ENCODE measurements around the gene MS4A14.
A peak's percentile ranks its signal among the peaks of the same experiment; 100 is the strongest.

Gene MS4A14

DNA sequence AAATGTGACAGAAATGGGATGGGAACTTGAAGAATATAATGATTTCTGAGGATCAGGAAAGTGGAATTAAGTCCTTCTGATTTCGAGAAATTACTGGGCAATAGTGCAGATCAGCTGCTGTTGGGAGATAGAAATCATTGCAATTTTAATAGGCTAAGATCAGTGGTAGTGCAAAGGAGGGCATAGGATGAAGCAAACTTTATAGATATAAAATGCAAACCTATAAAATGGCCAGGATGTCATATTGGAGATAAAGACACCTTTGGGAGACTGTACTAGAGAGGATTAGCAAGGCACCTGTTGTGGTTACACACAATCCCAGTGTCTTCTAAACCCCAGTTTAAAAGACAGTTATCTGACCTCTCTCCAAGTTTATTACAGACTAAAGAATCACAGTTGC lies 24.4 kb upstream of the MS4A14 start:
- Mint-ChIP-seq H3K27me3 (no peaks in the 10 kb centered on the region), H3K4me1 (peaks cover 72% of the 10 kb centered on the region), H3K4me3 (no peak overlapping the region), H3K27ac (peak overlapping the region; percentile 28), H3K9me3 (peaks cover 4% of the 10 kb centered on the region), H3K36me3 (peaks cover 6% of the 10 kb centered on the region)
- ATAC-seq, result no peak

- peak overlapping the region; percentile 26 for H3K27ac Mint-ChIP-seq
- H3K36me3 Mint-ChIP-seq, result peaks cover 6% of the 10 kb centered on the region
- peaks cover 72% of the 10 kb centered on the region for H3K4me1 Mint-ChIP-seq
- H3K27me3 Mint-ChIP-seq, result no peaks in the 10 kb centered on the region
- no peak for ATAC-seq
- H3K9me3 Mint-ChIP-seq, result peaks cover 7% of the 10 kb centered on the region
- H3K4me3 Mint-ChIP-seq, result no peak overlapping the region
Measured at GRCh38 chr11:60372767-60373166, 23.5 kb upstream of the MS4A14 start.

DNA sequence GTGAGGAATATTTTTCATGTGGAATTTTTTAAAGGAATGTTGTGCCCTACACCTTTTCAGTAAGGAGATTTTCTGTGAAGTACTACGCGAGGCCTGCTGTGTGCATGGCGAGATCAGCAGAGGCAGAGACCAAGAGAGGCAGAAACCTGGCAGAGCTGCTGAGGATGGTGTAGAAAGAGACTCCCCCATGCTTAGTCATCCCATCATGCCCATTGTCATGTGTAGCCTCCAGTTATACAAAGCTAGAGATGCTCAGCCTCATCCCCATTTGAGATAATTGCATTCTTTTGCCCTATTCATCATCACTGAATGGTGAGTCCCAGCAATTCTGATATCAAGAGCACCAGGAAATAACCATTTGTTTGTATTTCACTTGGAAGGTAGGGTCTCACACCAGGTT lies 20.9 kb upstream of the MS4A14 start:
- Mint-ChIP-seq H3K4me1 (peaks cover 78% of the 10 kb centered on the region), H3K4me3 (no peak overlapping the region), H3K36me3 (peaks cover 5% of the 10 kb centered on the region), H3K27me3 (no peaks in the 10 kb centered on the region), H3K27ac (peak overlapping the region; percentile 91), H3K9me3 (peaks cover 5% of the 10 kb centered on the region)
- ATAC-seq, result no peak

DNA sequence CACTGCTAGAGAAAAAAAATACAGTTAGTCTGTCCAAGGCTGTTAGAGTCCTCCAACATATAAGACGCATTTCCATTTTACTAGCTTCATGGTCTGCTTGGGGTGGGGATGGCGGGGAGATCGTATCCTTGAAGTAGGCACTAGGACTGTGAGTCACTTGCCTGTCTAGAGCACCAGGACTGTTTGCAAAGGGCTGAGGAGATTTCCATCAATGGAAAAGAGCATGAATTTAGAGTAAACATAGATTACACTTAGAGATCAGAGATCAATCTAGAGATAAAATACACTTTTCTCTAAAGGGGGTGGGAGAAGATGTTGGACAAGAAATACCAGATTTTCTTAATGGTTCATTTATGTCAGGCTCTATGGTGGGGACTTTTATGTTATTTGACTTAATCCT lies 19.7 kb upstream of the MS4A14 start:
- Mint-ChIP-seq H3K36me3 (peaks cover 5% of the 10 kb centered on the region), H3K9me3 (peaks cover 5% of the 10 kb centered on the region), H3K27me3 (no peaks in the 10 kb centered on the region), H3K4me1 (peaks cover 72% of the 10 kb centered on the region), H3K27ac (peak overlapping the region; percentile 91), H3K4me3 (no peak overlapping the region)
- no peak for ATAC-seq

GRCh38 chr11:60377401-60378136 lies 18.7 kb upstream of the MS4A14 start:
- Mint-ChIP-seq H3K36me3 (peaks cover 5% of the 10 kb centered on the region), H3K4me1 (peaks cover 73% of the 10 kb centered on the region), H3K27ac (peak overlapping the region; percentile 91), H3K9me3 (peaks cover 5% of the 10 kb centered on the region), H3K27me3 (no peaks in the 10 kb centered on the region), H3K4me3 (peak overlapping the region; percentile 82)
- ATAC-seq, result peak; percentile 87

- Mint-ChIP-seq H3K36me3 (peaks cover 5% of the 10 kb centered on the region), H3K9me3 (peaks cover 5% of the 10 kb centered on the region), H3K4me3 (peak within 1 kb of the TSS; percentile 82), H3K27me3 (no peaks in the 10 kb centered on the region), H3K4me1 (peaks cover 67% of the 10 kb centered on the region), H3K27ac (peak within 1 kb of the TSS; percentile 91)
- peak; percentile 97 for ATAC-seq
Measured at GRCh38 chr11:60378354-60378753, 17.9 kb upstream of the MS4A14 start, which contains the start of gene MS4A7. MS4A7 (plus strand) TSS chr11:60378532; CDS start chr11:60383142, 4,610 bp downstream.

DNA sequence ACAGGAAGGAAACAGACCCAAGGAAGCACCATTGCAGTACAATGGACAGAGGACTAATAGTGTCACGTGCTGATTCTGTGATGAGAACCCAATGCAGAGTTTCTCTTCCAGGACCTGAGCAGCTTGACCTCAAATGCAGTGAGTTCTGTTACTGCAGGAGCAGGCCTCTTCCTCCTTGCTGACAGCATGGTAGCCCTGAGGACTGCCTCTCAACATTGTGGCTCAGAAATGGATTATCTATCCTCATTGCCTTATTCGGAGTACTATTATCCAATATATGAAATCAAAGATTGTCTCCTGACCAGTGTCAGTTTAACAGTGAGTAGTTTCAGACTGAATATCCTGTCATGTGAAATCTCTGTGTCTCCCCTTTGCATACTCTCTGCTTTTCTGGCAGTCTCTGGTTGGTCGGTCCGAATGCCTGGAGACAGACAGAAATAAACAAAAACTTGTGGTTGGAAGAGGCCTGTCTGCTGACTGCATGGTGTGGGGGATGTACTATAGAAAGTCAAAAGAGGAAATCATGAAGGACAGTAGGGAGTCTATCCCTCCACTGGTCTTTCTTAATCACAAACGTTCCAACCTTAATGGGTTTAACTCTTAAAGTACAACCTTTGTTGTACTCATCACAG lies 6.9 kb upstream of the MS4A14 start:
- peak; percentile 98 for ATAC-seq

DNA sequence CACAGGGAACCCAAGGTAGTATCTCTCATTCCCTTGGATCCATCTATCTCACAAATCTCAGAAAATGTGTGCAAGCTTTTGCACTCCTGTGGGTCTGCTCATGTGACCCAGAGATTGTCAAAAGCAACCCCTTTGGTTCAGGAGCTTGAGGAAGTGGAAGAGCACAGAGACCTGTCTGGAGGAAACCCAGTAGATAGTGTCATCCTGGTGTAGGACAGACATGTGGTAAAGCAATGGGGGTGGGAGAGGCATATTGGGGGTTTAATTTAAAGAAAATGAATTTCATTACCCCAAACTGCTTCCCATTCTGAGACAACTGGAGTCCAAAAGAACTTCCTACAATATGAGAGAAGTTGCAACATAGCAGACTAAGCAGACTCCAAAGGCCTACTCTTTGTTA lies 5.8 kb upstream of the MS4A14 start:
- peaks cover 4% of the 10 kb centered on the region for H3K9me3 Mint-ChIP-seq
- peaks cover 8% of the 10 kb centered on the region for H3K36me3 Mint-ChIP-seq
- H3K27me3 Mint-ChIP-seq, result no peaks in the 10 kb centered on the region
- peak overlapping the region; percentile 54 for H3K27ac Mint-ChIP-seq
- ATAC-seq, result no peak
- H3K4me1 Mint-ChIP-seq, result peaks cover 38% of the 10 kb centered on the region
- no peak overlapping the region for H3K4me3 Mint-ChIP-seq

More for the DNA sequence above, 6.9 kb upstream of the MS4A14 start:
- H3K4me1 Mint-ChIP-seq, result peaks cover 38% of the 10 kb centered on the region
- peaks cover 4% of the 10 kb centered on the region for H3K9me3 Mint-ChIP-seq
- H3K4me3 Mint-ChIP-seq, result peak overlapping the region; percentile 49
- H3K36me3 Mint-ChIP-seq, result peaks cover 16% of the 10 kb centered on the region
- peak overlapping the region; percentile 54 for H3K27ac Mint-ChIP-seq
- no peaks in the 10 kb centered on the region for H3K27me3 Mint-ChIP-seq

DNA sequence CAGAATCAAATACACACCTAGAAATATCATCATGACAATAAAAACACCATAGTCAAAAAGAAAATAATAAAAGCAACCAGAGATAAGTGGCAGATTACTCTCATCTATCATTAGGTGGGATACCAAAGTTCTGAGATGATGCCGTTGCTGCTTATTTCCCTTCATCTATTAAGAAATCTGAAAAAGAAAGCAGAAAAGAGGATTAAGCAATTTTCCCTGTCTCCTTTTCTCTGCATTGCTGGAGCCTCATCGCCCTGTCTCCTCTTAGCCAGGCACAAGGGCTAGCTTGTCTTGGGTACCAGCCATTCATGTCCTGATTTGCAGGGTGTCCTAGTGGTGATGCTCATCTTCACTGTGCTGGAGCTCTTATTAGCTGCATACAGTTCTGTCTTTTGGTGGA lies 3.9 kb upstream of the MS4A14 start:
- H3K9me3 Mint-ChIP-seq, result no peaks in the 10 kb centered on the region
- H3K27me3 Mint-ChIP-seq, result no peaks in the 10 kb centered on the region
- ATAC-seq, result no peak
- H3K4me1 Mint-ChIP-seq, result peaks cover 46% of the 10 kb centered on the region
- H3K36me3 Mint-ChIP-seq, result no peaks in the 10 kb centered on the region
- H3K4me3 Mint-ChIP-seq, result no peak overlapping the region
- H3K27ac Mint-ChIP-seq, result peak overlapping the region; percentile 33

DNA sequence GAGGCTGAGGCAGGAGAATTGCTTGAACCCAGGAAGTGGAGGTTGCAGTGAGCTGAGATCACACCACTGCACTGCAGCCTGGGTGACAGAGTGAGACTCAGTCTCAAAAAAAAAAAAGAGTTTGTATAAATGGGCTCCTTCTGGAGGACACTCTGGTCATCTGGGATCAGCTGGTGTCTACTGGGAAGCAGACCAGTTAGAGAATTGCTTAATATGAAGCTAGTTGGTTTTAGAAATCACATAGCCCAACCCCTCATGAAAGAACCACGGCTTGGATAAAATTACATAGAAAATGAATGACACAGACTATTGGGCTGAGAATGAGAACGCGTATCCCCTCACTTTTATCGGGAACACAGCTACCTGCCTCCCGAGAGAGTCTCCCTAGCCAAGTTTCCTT lies 3.2 kb upstream of the MS4A14 start:
- peaks cover 53% of the 10 kb centered on the region for H3K4me1 Mint-ChIP-seq

DNA sequence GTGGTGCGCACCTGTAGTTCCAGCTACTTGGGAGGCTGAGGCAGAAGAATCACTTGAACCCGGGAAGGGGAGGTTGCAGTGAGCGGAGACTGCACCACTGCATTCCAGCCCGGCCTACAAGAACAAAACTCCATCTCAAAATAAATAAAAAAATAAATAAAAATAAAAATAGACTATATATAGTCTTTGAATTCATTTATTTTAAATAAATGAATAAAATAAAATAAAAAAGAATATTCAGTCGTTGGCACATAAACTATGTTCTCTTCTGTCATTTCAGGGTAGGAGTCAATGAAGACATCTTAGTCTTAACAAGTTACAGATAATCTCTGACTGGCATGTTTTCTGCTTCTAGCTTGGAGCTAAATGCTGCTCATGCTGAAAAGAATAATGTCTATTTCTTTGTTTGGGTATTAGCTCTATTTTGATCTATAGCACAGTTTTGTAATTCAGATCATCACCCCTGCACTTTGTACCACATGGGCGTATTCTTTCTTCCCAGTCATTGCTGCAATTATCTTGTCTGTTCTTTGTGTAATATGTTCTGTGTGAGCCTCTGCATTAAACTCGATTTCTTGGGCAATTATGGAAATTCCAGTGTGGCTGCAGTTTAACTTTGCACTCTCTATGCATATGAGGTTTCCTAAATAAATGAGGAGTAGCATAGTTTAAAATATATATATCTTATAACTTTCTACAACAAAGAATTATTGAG lies 1.4 kb upstream of the MS4A14 start:
- Mint-ChIP-seq H3K36me3 (no peaks in the 10 kb centered on the region), H3K4me1 (peaks cover 37% of the 10 kb centered on the region), H3K27me3 (no peaks in the 10 kb centered on the region), H3K4me3 (no peak overlapping the region), H3K9me3 (no peaks in the 10 kb centered on the region), H3K27ac (no peak overlapping the region)
- no peak for ATAC-seq

More for the DNA sequence above, 3.2 kb upstream of the MS4A14 start:
- no peak for ATAC-seq
- Mint-ChIP-seq H3K27ac (peak overlapping the region; percentile 33), H3K27me3 (no peaks in the 10 kb centered on the region), H3K36me3 (no peaks in the 10 kb centered on the region), H3K9me3 (no peaks in the 10 kb centered on the region), H3K4me3 (no peak overlapping the region)

GRCh38 chr11:60396799-60397198 lies 540 bp downstream of the MS4A14 start:
- no peaks in the 10 kb centered on the region for H3K9me3 Mint-ChIP-seq
- H3K4me1 Mint-ChIP-seq, result peaks cover 33% of the 10 kb centered on the region
- no peaks in the 10 kb centered on the region for H3K27me3 Mint-ChIP-seq
- peaks cover 5% of the 10 kb centered on the region for H3K36me3 Mint-ChIP-seq
- H3K27ac Mint-ChIP-seq, result peak overlapping the region; percentile 89
- ATAC-seq, result peak; percentile 97
- H3K4me3 Mint-ChIP-seq, result peak overlapping the region; percentile 41

DNA sequence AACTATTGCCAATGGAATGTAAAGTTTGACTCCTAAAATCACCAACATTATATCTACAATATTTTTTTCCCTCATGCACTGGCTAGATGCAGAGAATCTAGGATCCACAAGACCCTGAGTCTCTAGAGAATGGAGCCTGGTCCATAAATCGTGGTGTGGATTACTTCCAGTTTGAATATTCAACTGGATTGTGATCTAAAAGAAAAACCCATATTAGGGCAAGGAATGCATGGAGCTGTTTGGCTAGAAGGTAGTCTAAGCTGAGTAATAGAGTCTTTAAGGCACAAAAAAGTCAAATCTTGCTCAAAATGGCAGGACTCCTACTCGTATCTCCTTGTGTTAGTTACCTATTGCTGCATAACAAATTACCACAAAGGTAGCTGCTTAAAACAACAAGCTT lies 23.8 kb downstream of the MS4A14 start:
- peaks cover 9% of the 10 kb centered on the region for H3K36me3 Mint-ChIP-seq
- no peak for ATAC-seq
- H3K4me3 Mint-ChIP-seq, result no peak overlapping the region
- peaks cover 14% of the 10 kb centered on the region for H3K4me1 Mint-ChIP-seq
- no peaks in the 10 kb centered on the region for H3K27me3 Mint-ChIP-seq
- H3K9me3 Mint-ChIP-seq, result peaks cover 9% of the 10 kb centered on the region
- H3K27ac Mint-ChIP-seq, result no peak overlapping the region

GRCh38 chr11:60422609-60423008 lies 26.4 kb downstream of the MS4A14 start:
- H3K27me3 Mint-ChIP-seq, result no peaks in the 10 kb centered on the region
- H3K36me3 Mint-ChIP-seq, result no peaks in the 10 kb centered on the region
- H3K4me1 Mint-ChIP-seq, result peaks cover 8% of the 10 kb centered on the region

DNA sequence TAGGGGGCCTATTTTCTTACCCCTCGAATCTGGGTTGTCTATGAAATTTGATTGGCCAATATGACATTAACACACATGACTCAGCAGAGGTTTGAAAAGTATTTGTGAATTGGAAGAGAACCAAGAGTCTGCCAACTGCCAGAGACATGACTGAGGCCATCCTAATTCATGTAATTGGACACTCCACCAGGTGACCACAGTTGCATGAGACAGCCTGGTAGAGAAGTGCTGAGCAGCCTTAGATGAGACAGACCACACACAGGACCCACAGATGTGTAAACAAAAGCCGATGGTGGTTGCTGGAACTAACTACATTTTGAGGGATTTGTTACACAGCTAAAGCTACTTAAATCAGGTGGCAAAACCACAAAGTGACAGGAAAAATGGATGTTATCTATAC lies 32.3 kb downstream of the MS4A14 start:
- ATAC-seq, result no peak
- Mint-ChIP-seq H3K4me3 (no peak overlapping the region), H3K36me3 (no peaks in the 10 kb centered on the region), H3K27ac (no peak overlapping the region), H3K9me3 (no peaks in the 10 kb centered on the region), H3K27me3 (no peaks in the 10 kb centered on the region), H3K4me1 (peaks cover 6% of the 10 kb centered on the region)

More at GRCh38 chr11:60422609-60423008, 26.4 kb downstream of the MS4A14 start:
- ATAC-seq, result no peak
- Mint-ChIP-seq H3K27ac (no peak overlapping the region), H3K9me3 (peaks cover 5% of the 10 kb centered on the region), H3K4me3 (no peak overlapping the region)

Measured in stimulated activated memory B cell treated with anti-CD40 and anti-IgM and Interleukin-4, amounts not matched to agents 10 μg/mL and 1 μg/mL and 100 μg/mL, for 72 hours (primary cell).